ENCODE data around the gene MFN1.

DNA sequence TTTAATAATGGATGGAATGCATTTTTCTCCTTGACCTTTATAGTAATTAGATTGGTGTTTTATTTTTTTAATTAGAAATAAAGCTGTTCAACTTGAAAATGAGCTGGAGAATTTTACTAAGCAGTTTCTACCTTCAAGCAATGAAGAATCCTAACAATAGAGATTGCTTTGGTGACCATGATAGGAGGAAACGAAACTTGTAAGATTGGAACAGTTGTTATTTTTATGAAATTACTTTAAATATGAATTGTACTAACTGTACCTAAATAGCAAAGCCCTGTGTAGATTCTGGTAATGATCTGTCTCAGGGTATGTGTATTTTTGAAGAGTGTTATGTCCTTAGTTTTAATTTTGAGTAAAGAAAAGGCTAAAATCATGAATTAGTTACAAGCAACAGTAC, 44.4 kb downstream of the MFN1 start:
- TF ChIP-seq, protein P1, sequence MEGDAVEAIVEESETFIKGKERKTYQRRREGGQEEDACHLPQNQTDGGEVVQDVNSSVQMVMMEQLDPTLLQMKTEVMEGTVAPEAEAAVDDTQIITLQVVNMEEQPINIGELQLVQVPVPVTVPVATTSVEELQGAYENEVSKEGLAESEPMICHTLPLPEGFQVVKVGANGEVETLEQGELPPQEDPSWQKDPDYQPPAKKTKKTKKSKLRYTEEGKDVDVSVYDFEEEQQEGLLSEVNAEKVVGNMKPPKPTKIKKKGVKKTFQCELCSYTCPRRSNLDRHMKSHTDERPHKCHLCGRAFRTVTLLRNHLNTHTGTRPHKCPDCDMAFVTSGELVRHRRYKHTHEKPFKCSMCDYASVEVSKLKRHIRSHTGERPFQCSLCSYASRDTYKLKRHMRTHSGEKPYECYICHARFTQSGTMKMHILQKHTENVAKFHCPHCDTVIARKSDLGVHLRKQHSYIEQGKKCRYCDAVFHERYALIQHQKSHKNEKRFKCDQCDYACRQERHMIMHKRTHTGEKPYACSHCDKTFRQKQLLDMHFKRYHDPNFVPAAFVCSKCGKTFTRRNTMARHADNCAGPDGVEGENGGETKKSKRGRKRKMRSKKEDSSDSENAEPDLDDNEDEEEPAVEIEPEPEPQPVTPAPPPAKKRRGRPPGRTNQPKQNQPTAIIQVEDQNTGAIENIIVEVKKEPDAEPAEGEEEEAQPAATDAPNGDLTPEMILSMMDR (IDR thresholded peaks at IDR 0.05) = no peak
- no peak for TF ChIP-seq POLR2A (IDR thresholded peaks at IDR 0.05)
